ENCODE results near the gene ELFN2.

The ELFN2 gene

GRCh38 chr22:37409459-37410050 lies 17.7 kb downstream of the ELFN2 start:
- no peak for TF ChIP-seq CTCF (IDR thresholded peaks at IDR 0.05; ENCODE audit: borderline replicate concordance, control extremely low read depth, extremely low read depth, insufficient read depth, missing control alignments)
- in situ Hi-C loops (cut with MboI; ENCODE audit: low sequenced_read_pairs, unreplicated experiment), result no loop called here
- no peak for DNase-seq (ENCODE audit: low spot score)

- no peak for TF ChIP-seq CTCF (IDR thresholded peaks at IDR 0.05; ENCODE audit: borderline replicate concordance, control extremely low read depth, extremely low read depth, insufficient read depth, missing control alignments)
Observed at GRCh38 chr22:37409031-37409430, 18.2 kb downstream of the ELFN2 start.

DNA sequence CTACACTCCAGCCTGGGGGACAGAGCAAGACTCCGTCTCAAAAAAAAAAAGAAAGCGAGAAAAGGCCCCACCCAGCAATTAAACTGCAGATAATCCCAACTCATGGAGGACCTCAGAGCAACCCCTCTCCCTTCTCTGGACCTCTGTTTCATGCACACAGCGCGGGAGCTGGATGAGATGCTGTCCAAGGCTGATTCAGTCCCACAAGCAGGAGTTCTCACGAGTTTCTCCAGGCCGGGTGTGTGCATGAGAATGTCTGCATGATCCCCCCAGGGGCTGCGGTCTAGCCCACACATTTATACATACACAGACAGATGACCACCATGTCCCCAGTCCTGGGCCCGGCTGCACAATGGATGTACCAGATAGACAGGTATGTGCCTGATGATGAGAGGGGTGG lies 19.4 kb downstream of the ELFN2 start:
- no peak for DNase-seq (ENCODE audit: low spot score)
- in situ Hi-C loops (cut with MboI; ENCODE audit: low sequenced_read_pairs, unreplicated experiment), result no loop called here
- no peak for TF ChIP-seq CTCF (IDR thresholded peaks at IDR 0.05; ENCODE audit: borderline replicate concordance, control extremely low read depth, extremely low read depth, insufficient read depth, missing control alignments)

More at GRCh38 chr22:37409031-37409430, 18.2 kb downstream of the ELFN2 start:
- DNase-seq (ENCODE audit: low spot score), result no peak
- in situ Hi-C loops (cut with MboI; ENCODE audit: low sequenced_read_pairs, unreplicated experiment), result no loop called here

DNA sequence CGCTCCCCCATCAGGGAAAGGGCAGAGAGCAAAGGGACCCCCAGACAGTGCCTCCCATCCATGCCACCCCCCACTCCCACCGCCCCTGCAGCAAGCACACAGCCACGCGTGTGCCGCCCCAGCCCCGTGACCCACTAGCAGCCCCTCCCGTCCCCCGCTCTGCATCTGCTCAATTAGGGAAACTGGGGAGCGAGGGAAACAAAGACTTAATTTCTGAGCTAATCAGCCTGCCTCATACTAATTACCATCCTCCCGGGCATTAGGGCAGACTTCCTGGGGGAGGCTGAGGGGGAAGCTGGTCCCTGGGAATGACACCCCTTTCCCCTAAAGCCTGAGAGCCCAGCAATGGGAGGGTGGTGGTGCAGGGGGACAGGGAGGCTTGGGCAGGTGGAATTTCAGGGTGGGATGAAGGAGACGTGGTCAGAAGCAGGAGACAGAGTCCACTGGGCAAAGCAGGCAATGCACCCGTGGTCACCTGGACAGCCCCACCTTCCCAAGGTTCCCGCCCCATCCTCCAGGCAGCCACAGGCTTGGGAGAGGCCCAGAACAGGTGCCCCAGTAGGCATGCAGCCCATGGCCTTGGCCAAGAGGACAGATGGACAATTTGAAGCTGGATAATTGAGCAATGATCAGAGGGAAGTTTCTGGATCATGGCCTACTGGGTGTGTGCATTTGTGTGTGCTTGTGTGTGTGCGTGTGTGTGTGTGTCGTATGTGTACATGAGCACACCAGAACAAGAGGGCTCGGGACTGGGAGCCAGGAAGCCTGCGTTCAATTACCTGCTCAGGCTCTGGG lies 20.6 kb downstream of the ELFN2 start:
- DNase-seq (ENCODE audit: low spot score), result no peak
- TF ChIP-seq CTCF (IDR thresholded peaks at IDR 0.05; ENCODE audit: borderline replicate concordance, control extremely low read depth, extremely low read depth, insufficient read depth, missing control alignments), result no peak
- in situ Hi-C loops (cut with MboI; ENCODE audit: low sequenced_read_pairs, unreplicated experiment), result no loop called here

DNA sequence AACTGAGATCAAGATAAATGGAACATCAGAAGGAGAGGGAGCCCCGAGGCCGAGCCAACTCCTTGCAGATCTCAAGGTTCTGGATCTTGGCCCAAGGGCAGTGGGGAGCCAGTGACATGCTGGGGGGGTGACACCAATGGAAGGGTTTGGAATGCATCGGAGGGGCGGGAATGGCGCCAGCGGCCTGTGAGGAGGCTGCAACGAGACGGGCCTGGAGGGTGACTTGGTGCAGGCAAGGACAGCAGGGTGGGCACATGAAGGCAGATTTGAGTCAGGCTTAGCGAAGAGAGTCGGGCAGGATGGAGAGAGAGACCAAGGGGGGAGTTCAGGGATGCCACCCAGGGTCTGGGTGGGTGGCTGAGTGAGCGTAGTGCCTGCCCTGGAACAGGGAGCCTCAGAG lies 23.2 kb downstream of the ELFN2 start:
- no peak for TF ChIP-seq CTCF (IDR thresholded peaks at IDR 0.05; ENCODE audit: borderline replicate concordance, control extremely low read depth, extremely low read depth, insufficient read depth, missing control alignments)
- in situ Hi-C loops (cut with MboI; ENCODE audit: low sequenced_read_pairs, unreplicated experiment), result no loop called here

GRCh38 chr22:37403267-37403960 lies 23.9 kb downstream of the ELFN2 start:
- no peak for DNase-seq (ENCODE audit: low spot score)
- in situ Hi-C loops (cut with MboI; ENCODE audit: low sequenced_read_pairs, unreplicated experiment), result no loop called here
- no peak for TF ChIP-seq CTCF (IDR thresholded peaks at IDR 0.05; ENCODE audit: borderline replicate concordance, control extremely low read depth, extremely low read depth, insufficient read depth, missing control alignments)

More for the DNA sequence above, 23.2 kb downstream of the ELFN2 start:
- no peak for DNase-seq (ENCODE audit: low spot score)

All from GM13976 (cell line).